Dendritic cell treated with granulocyte-macrophage colony-stimulating factor and Interleukin-4, amounts not matched to agents 40 ng/mL and 50 ng/mL, for 4 days (primary cell): ENCODE measurements around the gene PFKFB3.

Experiments
- H3K27ac Mint-ChIP-seq: one replicate; pipeline ENCODE4 v1.8.0; 2022; ENCODE audit warnings: mild to moderate bottlenecking, mixed read lengths
- H3K27me3 Mint-ChIP-seq: one replicate; pipeline ENCODE4 v1.8.0; 2022; ENCODE audit warnings: mild to moderate bottlenecking, mixed read lengths
- H3K36me3 Mint-ChIP-seq: one replicate; pipeline ENCODE4 v1.8.0; 2022; ENCODE audit warnings: low read depth, mixed read lengths
- H3K4me1 Mint-ChIP-seq: one replicate; pipeline ENCODE4 v1.8.0; 2022; ENCODE audit warnings: low read depth, mixed read lengths
- H3K4me3 Mint-ChIP-seq: one replicate; pipeline ENCODE4 v1.8.0; 2022; ENCODE audit warnings: mild to moderate bottlenecking, moderate library complexity, mixed read lengths
- H3K9me3 Mint-ChIP-seq: one replicate; pipeline ENCODE4 v1.8.0; 2022; ENCODE audit warnings: mixed read lengths
- intact Hi-C: fragments of 100-400 bp; cut with micrococcal nuclease; formaldehyde crosslinking; loops from one replicate; pipeline ENCODE4 v1.15.0; 2022

PFKFB3 gene

GRCh38 chr10:6171881-6172695 lies 30.6 kb upstream of the PFKFB3 start:
- H3K9me3 Mint-ChIP-seq, result no peaks in the 10 kb centered on the region
- H3K4me1 Mint-ChIP-seq, result peaks cover 94% of the 10 kb centered on the region
- no peaks in the 10 kb centered on the region for H3K27me3 Mint-ChIP-seq
- intact Hi-C loops, result no loop called here
- peak overlapping the region; percentile 86 for H3K27ac Mint-ChIP-seq
- H3K36me3 Mint-ChIP-seq, result peaks cover 54% of the 10 kb centered on the region
- peak overlapping the region; percentile 60 for H3K4me3 Mint-ChIP-seq

DNA sequence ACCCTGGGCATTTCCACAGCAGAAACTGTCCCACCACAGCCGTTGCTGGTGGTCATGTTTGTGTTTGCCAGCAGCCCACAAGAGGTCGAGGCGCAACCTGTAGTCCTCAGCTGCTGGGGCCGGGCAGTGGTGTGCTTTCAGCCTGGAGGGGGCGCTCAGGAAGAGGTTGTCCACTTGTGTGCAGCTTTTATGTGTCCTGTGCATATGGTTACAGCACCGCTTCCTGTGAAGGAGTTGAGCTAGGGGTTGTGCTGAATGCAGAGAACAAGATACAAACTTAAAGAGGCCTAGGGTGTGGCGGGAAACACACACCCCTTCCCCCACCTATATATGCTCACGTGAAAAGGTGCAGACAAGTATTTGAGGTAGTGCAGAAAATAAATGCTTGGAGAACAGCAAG lies 29.5 kb upstream of the PFKFB3 start:
- Mint-ChIP-seq H3K27me3 (no peaks in the 10 kb centered on the region), H3K27ac (peak overlapping the region; percentile 86), H3K4me3 (peak overlapping the region; percentile 43), H3K4me1 (peaks cover 90% of the 10 kb centered on the region), H3K36me3 (peaks cover 52% of the 10 kb centered on the region), H3K9me3 (no peaks in the 10 kb centered on the region)
- intact Hi-C loops, result no loop called here

GRCh38 chr10:6174201-6174874 lies 28.4 kb upstream of the PFKFB3 start:
- Mint-ChIP-seq H3K27ac (no peak overlapping the region), H3K36me3 (peaks cover 57% of the 10 kb centered on the region), H3K4me1 (peaks cover 79% of the 10 kb centered on the region), H3K9me3 (no peaks in the 10 kb centered on the region), H3K27me3 (no peaks in the 10 kb centered on the region), H3K4me3 (no peak overlapping the region)
- intact Hi-C loops, result no loop called here

- Mint-ChIP-seq H3K36me3 (peaks cover 60% of the 10 kb centered on the region), H3K4me1 (peaks cover 75% of the 10 kb centered on the region), H3K27me3 (no peaks in the 10 kb centered on the region), H3K27ac (peak overlapping the region; percentile 33), H3K4me3 (no peak overlapping the region), H3K9me3 (no peaks in the 10 kb centered on the region)
- intact Hi-C loops, result no loop called here
These were observed 27.2 kb upstream of the PFKFB3 start for GRCh38 chr10:6175329-6176055.

DNA sequence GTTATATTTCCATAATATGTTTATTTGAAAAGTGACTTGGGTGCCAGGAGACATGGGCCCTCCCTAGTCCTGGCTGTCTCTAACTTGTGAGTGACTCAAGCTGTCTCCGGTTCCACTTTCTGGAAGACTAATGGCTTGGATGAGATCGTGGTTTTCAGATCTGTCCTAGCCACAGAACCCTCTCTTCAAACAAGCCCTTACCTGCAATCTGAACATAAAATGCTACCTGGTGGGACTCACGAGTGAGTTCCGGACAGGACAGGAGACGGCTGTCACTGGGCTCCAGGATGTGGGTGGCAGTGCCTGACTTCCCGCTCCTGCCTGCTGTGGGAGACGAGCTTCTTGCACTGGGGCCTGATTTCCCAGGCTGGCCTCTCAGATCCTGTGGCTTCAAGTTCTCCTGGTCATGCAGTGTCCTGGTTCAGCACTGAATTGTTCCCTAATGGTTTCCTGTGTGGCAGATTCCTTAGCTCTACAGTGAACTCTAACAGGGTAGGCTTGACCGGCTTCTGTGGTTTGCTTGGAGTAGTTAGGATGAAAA lies 26.0 kb upstream of the PFKFB3 start:
- peaks cover 65% of the 10 kb centered on the region for H3K4me1 Mint-ChIP-seq
- H3K27ac Mint-ChIP-seq, result peak overlapping the region; percentile 6
- H3K9me3 Mint-ChIP-seq, result no peaks in the 10 kb centered on the region
- peaks cover 60% of the 10 kb centered on the region for H3K36me3 Mint-ChIP-seq
- intact Hi-C loops, result no loop called here
- H3K27me3 Mint-ChIP-seq, result no peaks in the 10 kb centered on the region
- no peak overlapping the region for H3K4me3 Mint-ChIP-seq

GRCh38 chr10:6177880-6178281 lies 24.9 kb upstream of the PFKFB3 start:
- Mint-ChIP-seq H3K27me3 (no peaks in the 10 kb centered on the region), H3K4me1 (peaks cover 61% of the 10 kb centered on the region), H3K36me3 (peaks cover 53% of the 10 kb centered on the region), H3K9me3 (no peaks in the 10 kb centered on the region), H3K27ac (peak overlapping the region; percentile 6), H3K4me3 (no peak overlapping the region)
- intact Hi-C loops, result no loop called here

DNA sequence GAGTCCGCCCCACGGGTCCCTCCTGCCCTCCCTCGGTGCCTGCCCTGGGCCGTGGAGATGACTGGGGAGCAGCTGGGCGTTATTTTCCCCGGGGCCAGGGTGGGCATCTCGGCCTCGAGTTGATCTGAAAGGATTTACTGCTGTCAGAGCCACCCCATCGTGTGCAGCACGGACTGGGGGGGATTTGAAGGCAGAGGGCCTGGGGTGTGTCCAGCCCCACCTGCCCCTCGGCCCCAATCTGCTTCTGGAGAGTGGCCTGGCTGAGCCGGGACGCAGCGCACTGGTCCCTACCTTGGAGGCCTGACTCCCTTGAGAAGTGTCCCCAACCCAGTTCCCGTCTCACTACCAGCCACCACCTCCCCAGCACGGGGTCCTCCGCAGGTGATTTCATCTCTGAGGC lies 24.2 kb upstream of the PFKFB3 start:
- H3K9me3 Mint-ChIP-seq, result no peaks in the 10 kb centered on the region
- peaks cover 46% of the 10 kb centered on the region for H3K36me3 Mint-ChIP-seq
- H3K27ac Mint-ChIP-seq, result peak overlapping the region; percentile 6
- H3K4me3 Mint-ChIP-seq, result no peak overlapping the region
- peaks cover 54% of the 10 kb centered on the region for H3K4me1 Mint-ChIP-seq
- intact Hi-C loops, result no loop called here
- H3K27me3 Mint-ChIP-seq, result no peaks in the 10 kb centered on the region

DNA sequence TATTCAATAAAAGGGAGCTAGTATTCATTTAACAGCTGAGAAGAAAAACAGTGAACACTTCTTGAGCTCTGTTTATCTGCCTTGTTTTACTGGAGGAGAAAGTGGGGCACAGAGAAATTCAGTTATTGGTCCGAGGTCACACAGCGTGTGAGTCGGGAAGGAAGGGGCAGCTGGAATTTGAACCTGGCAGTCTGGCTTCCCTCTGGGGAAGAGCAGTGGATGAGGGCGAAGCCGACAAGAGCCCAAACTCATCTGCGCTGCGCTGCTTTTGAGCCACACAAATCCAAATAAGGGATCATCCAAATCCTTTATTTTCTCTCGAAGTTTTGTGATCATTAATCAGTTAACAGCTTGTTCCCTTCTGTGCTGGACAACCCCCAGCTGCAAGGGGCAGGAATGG lies 23.7 kb upstream of the PFKFB3 start:
- Mint-ChIP-seq H3K4me1 (peaks cover 49% of the 10 kb centered on the region), H3K9me3 (no peaks in the 10 kb centered on the region), H3K27ac (peak overlapping the region; percentile 6), H3K4me3 (no peak overlapping the region), H3K36me3 (peaks cover 46% of the 10 kb centered on the region), H3K27me3 (no peaks in the 10 kb centered on the region)
- intact Hi-C loops, result no loop called here

GRCh38 chr10:6180480-6181110 lies 22.1 kb upstream of the PFKFB3 start:
- H3K27ac Mint-ChIP-seq, result no peak overlapping the region

GRCh38 chr10:6181249-6181648 lies 21.5 kb upstream of the PFKFB3 start:
- H3K9me3 Mint-ChIP-seq, result no peaks in the 10 kb centered on the region
- peaks cover 47% of the 10 kb centered on the region for H3K4me1 Mint-ChIP-seq
- intact Hi-C loops, result no loop called here
- H3K36me3 Mint-ChIP-seq, result peaks cover 33% of the 10 kb centered on the region
- H3K4me3 Mint-ChIP-seq, result no peak overlapping the region
- H3K27me3 Mint-ChIP-seq, result no peaks in the 10 kb centered on the region
- H3K27ac Mint-ChIP-seq, result peak overlapping the region; percentile 6

More at GRCh38 chr10:6180480-6181110, 22.1 kb upstream of the PFKFB3 start:
- H3K9me3 Mint-ChIP-seq, result no peaks in the 10 kb centered on the region
- H3K27me3 Mint-ChIP-seq, result no peaks in the 10 kb centered on the region
- peaks cover 39% of the 10 kb centered on the region for H3K36me3 Mint-ChIP-seq
- H3K4me3 Mint-ChIP-seq, result no peak overlapping the region
- peaks cover 48% of the 10 kb centered on the region for H3K4me1 Mint-ChIP-seq
- intact Hi-C loops, result no loop called here

- no peak overlapping the region for H3K4me3 Mint-ChIP-seq
- H3K27ac Mint-ChIP-seq, result peak overlapping the region; percentile 6
- peaks cover 34% of the 10 kb centered on the region for H3K4me1 Mint-ChIP-seq
- intact Hi-C loops, result no loop called here
- H3K9me3 Mint-ChIP-seq, result no peaks in the 10 kb centered on the region
- H3K36me3 Mint-ChIP-seq, result peaks cover 35% of the 10 kb centered on the region
- no peaks in the 10 kb centered on the region for H3K27me3 Mint-ChIP-seq
These were observed 20.2 kb upstream of the PFKFB3 start for GRCh38 chr10:6182454-6183098.

- H3K27ac Mint-ChIP-seq, result peak overlapping the region; percentile 11
- peaks cover 43% of the 10 kb centered on the region for H3K4me1 Mint-ChIP-seq
- H3K27me3 Mint-ChIP-seq, result no peaks in the 10 kb centered on the region
- no peaks in the 10 kb centered on the region for H3K9me3 Mint-ChIP-seq
- peaks cover 16% of the 10 kb centered on the region for H3K36me3 Mint-ChIP-seq
- intact Hi-C loops, result no loop called here
- H3K4me3 Mint-ChIP-seq, result no peak overlapping the region
These were observed 17.6 kb upstream of the PFKFB3 start for GRCh38 chr10:6185039-6185716.

DNA sequence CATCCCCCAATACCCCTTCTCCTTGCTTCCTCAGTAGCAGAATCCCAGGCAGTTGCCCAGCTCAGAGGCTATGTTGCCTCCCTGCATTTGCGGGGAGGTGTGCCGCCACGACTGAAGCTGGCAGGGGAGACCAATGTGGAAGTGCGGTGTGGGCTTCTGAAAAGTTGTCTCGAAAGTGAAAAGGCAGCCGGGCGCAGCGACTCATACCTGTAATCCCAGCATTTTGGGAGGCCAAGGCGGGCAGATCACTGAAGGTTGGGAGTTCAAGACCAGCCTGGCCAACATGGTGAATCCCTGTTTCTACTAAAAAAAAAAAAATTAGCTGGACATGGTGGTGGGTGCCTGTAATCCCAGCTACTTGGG lies 15.9 kb upstream of the PFKFB3 start:
- peaks cover 24% of the 10 kb centered on the region for H3K36me3 Mint-ChIP-seq
- no peak overlapping the region for H3K27ac Mint-ChIP-seq
- H3K9me3 Mint-ChIP-seq, result no peaks in the 10 kb centered on the region
- intact Hi-C loops, result no loop called here
- H3K4me3 Mint-ChIP-seq, result no peak overlapping the region
- H3K27me3 Mint-ChIP-seq, result no peaks in the 10 kb centered on the region
- peaks cover 54% of the 10 kb centered on the region for H3K4me1 Mint-ChIP-seq
